SU-DHL-6 (cell line): ENCODE data around the gene TM4SF18.

ENCODE experiments used
- EZH2phosphoT487 ChIP-seq: fragments of 200-600 bp; sonication (generic), shearing (Covaris generic); conservative IDR thresholded peaks from 2 replicates; pipeline ENCODE4 v1.6.1; 2018; ENCODE audit warnings: mild to moderate bottlenecking, antibody characterized with exemption, low read length, moderate library complexity, mixed read lengths
- TF ChIP-seq, protein P1 (sequence below): fragments of 200-600 bp; sonication (generic); IDR thresholded peaks from one replicate; pipeline ENCODE4 v1.5.1; 2017; ENCODE audit warnings: antibody characterized with exemption, mild to moderate bottlenecking, low read length, moderate library complexity; ENCODE audit not compliant: insufficient read depth, poor library complexity, severe bottlenecking

DNA sequence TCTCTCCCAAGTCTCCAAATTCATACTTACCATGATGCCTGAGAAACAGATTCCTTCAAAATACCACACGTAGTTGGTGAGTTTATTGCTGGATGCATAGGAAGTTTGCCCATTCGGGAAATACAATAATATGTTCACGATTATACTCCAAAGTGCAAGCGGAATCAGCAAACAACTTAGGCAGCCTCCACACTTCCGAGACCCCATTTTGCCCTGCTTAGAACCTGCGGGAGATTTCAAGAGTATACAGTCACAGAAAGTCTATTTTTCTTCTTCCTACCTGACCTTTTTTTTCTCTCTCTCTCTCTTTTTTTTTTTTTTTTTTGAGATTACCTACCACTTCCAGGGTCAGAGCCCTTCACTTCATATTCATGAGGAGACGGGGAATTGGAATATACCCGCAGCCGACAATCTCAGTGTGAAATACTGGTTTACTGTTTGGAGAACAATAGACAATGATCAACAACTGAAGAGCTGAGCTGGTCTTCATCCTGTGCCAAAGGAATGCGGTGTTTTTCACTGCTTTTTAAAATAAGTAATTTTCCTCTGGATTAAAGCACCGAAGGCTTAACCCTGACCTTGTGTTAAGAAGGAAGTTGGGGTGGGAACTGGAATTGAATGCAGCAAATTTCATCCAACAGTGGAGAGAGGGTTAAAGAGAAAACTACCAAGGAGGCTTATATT is at the start of gene TM4SF18:
- TF ChIP-seq, protein P1, sequence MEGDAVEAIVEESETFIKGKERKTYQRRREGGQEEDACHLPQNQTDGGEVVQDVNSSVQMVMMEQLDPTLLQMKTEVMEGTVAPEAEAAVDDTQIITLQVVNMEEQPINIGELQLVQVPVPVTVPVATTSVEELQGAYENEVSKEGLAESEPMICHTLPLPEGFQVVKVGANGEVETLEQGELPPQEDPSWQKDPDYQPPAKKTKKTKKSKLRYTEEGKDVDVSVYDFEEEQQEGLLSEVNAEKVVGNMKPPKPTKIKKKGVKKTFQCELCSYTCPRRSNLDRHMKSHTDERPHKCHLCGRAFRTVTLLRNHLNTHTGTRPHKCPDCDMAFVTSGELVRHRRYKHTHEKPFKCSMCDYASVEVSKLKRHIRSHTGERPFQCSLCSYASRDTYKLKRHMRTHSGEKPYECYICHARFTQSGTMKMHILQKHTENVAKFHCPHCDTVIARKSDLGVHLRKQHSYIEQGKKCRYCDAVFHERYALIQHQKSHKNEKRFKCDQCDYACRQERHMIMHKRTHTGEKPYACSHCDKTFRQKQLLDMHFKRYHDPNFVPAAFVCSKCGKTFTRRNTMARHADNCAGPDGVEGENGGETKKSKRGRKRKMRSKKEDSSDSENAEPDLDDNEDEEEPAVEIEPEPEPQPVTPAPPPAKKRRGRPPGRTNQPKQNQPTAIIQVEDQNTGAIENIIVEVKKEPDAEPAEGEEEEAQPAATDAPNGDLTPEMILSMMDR, result no peak
- TF ChIP-seq EZH2phosphoT487, result no peak
